ENCODE data around the gene HCN4. TPM values are rescaled to one million over a fixed set of nuclear protein-coding genes. Genes with fewer than 3 reads are reported as not detected.

HCN4 gene
- total RNA-seq, 4 donors from 2014 or later: 0.75 TPM; not detected in 3

GRCh38 chr15:73323374-73323955 is 45.3 kb downstream of the HCN4 start:
- no peak for TF ChIP-seq CTCF (IDR thresholded peaks at IDR 0.05; ENCODE audit: low read depth)

- no peak for TF ChIP-seq CTCF (IDR thresholded peaks at IDR 0.05; ENCODE audit: low read depth)
These were observed 45.9 kb downstream of the HCN4 start for GRCh38 chr15:73322665-73323373.

- no peak for TF ChIP-seq CTCF (IDR thresholded peaks at IDR 0.05; ENCODE audit: low read depth)
These were observed 47.0 kb downstream of the HCN4 start for GRCh38 chr15:73321496-73322450.

GRCh38 chr15:73320619-73321180 is 48.1 kb downstream of the HCN4 start:
- no peak for TF ChIP-seq CTCF (IDR thresholded peaks at IDR 0.05; ENCODE audit: low read depth)

GRCh38 chr15:73319460-73320245 is 49.1 kb downstream of the HCN4 start:
- TF ChIP-seq CTCF (IDR thresholded peaks at IDR 0.05; ENCODE audit: low read depth): no peak

GRCh38 chr15:73318463-73319351 is 50.1 kb downstream of the HCN4 start:
- TF ChIP-seq CTCF (IDR thresholded peaks at IDR 0.05; ENCODE audit: low read depth): no peak

All from subcutaneous adipose tissue (tissue), 4 donors.